GM18951 (cell line): Measurements from ENCODE around the gene NTM.
"Not testable (repeated sequence)": the region's sequence is repeated elsewhere in the genome, so short reads cannot be mapped to it uniquely, and the experiment has no call there.

ENCODE experiments used
- POLR2A ChIP-seq: IDR thresholded peaks from 4 replicates; pipeline ENCODE4 v1.6.1; 2011; ENCODE audit warnings: mild to moderate bottlenecking; ENCODE audit not compliant: insufficient read length, insufficient read depth; ENCODE audit errors: extremely low read depth
- in situ Hi-C: fragments of 300-500 bp; cut with MboI; formaldehyde crosslinking; loops from one replicate; pipeline ENCODE4 v1.12.0; 2022; ENCODE audit warnings: low sequenced_read_pairs, mixed read lengths, inconsistent platforms; ENCODE audit not compliant: unreplicated experiment

Gene NTM

GRCh38 chr11:132058211-132058772 is 687.9 kb downstream of the NTM start:
- TF ChIP-seq POLR2A: no peak
- in situ Hi-C loops: no loop called here

GRCh38 chr11:132060567-132060966 is 690.2 kb downstream of the NTM start:
- in situ Hi-C loops: no loop called here
- no peak for TF ChIP-seq POLR2A

GRCh38 chr11:132062031-132062430 is 691.6 kb downstream of the NTM start:
- no peak for TF ChIP-seq POLR2A
- in situ Hi-C loops: no loop called here

GRCh38 chr11:132062541-132062940 is 692.1 kb downstream of the NTM start:
- TF ChIP-seq POLR2A: no peak
- in situ Hi-C loops: no loop called here

GRCh38 chr11:132064987-132065620 is 694.7 kb downstream of the NTM start:
- TF ChIP-seq POLR2A: no peak
- in situ Hi-C loops: no loop called here

- TF ChIP-seq POLR2A: no peak
- in situ Hi-C loops: no loop called here
These were observed 698.1 kb downstream of the NTM start for GRCh38 chr11:132068556-132068955.

GRCh38 chr11:132069593-132069992 is 699.2 kb downstream of the NTM start:
- in situ Hi-C loops: not testable (repeated sequence)

GRCh38 chr11:132070907-132071306 is 700.5 kb downstream of the NTM start:
- in situ Hi-C loops: not testable (repeated sequence)

- in situ Hi-C loops: no loop called here
- TF ChIP-seq POLR2A: no peak
These were observed 701.8 kb downstream of the NTM start for GRCh38 chr11:132072044-132072857.

GRCh38 chr11:132072858-132073211 is 702.4 kb downstream of the NTM start:
- TF ChIP-seq POLR2A: no peak
- in situ Hi-C loops: no loop called here

- in situ Hi-C loops: no loop called here
- TF ChIP-seq POLR2A: no peak
These were observed 703.4 kb downstream of the NTM start for GRCh38 chr11:132073787-132074186.

- TF ChIP-seq POLR2A: no peak
- in situ Hi-C loops: no loop called here
These were observed 705.0 kb downstream of the NTM start for GRCh38 chr11:132075447-132075846.

GRCh38 chr11:132077416-132077815 is 707.0 kb downstream of the NTM start:
- TF ChIP-seq POLR2A: no peak
- in situ Hi-C loops: no loop called here

GRCh38 chr11:132078264-132079076 is 708.1 kb downstream of the NTM start:
- in situ Hi-C loops: no loop called here
- TF ChIP-seq POLR2A: no peak

- no peak for TF ChIP-seq POLR2A
- in situ Hi-C loops: no loop called here
These were observed 709.7 kb downstream of the NTM start for GRCh38 chr11:132080127-132080526.
